ENCODE measurements around the gene HDAC4. TPM values are rescaled to one million over a fixed set of nuclear protein-coding genes. Genes with fewer than 3 reads are reported as not detected.

The HDAC4 gene
- polyA plus RNA-seq, 1 donor (not counting 4 experiments of a cell fraction or from before 2014, with no cell fraction given) = 2.9 TPM

GRCh38 chr2:239273280-239274234, 127.3 kb downstream of the HDAC4 start:
- H3K9ac ChIP-seq (ENCODE audit: control insufficient read depth, extremely low read depth, insufficient read depth, low read length) = no peak overlapping the region
- peaks cover 15% of the 10 kb centered on the region for H3K79me2 ChIP-seq (ENCODE audit: control insufficient read depth, insufficient read depth, low read length)
- no peak for DNase-seq (ENCODE audit: low read depth, low spot score)
- peaks cover 2% of the 10 kb centered on the region for H3K9me1 ChIP-seq (ENCODE audit: control insufficient read depth, extremely low read depth, insufficient read depth, low read length)
- H3K27ac ChIP-seq (ENCODE audit: control insufficient read depth, insufficient read depth, low read length) = no peak overlapping the region
- FAIRE-seq = no peak
- dilution Hi-C loops (cut with MboI; ENCODE audit: extremely low pct_ligation_motif_present, low sequenced_read_pairs) = no loop called here
- no peaks in the 10 kb centered on the region for H4K20me1 ChIP-seq (ENCODE audit: control insufficient read depth, extremely low read depth, insufficient read depth, low read length)
- H3K9me3 ChIP-seq (ENCODE audit: control insufficient read depth, low read depth, low read length) = no peaks in the 10 kb centered on the region
- H3K4me3 ChIP-seq (ENCODE audit: control insufficient read depth in 2 of 3, extremely low read depth in 1 of 3, insufficient read depth in 2 of 3, low read depth in 1 of 3, low read length in 3 of 3) = no peak overlapping the region
- no peaks in the 10 kb centered on the region for H3K36me3 ChIP-seq (ENCODE audit: control insufficient read depth in 2 of 2, extremely low read depth in 1 of 2, insufficient read depth in 2 of 2, low read length in 2 of 2)
- H3K4me2 ChIP-seq (ENCODE audit: control insufficient read depth, extremely low read depth, insufficient read depth, low read depth, low read length) = no peak overlapping the region
- TF ChIP-seq EZH2 (IDR thresholded peaks at IDR 0.05; ENCODE audit: low read length) (no peak), CTCF (optimal IDR thresholded peaks at IDR 0.05 in 1 of 3, IDR thresholded peaks at IDR 0.05 in 1 of 3, conservative IDR thresholded peaks at IDR 0.05 in 1 of 3; ENCODE audit: extremely low read depth in 1 of 3, insufficient read depth in 2 of 3, low read length in 3 of 3) (no peak)
- H3K4me1 ChIP-seq (ENCODE audit: control insufficient read depth, extremely low read depth, insufficient read depth, low read length) = peaks cover 23% of the 10 kb centered on the region
- H2AFZ ChIP-seq (ENCODE audit: control insufficient read depth, low read length) = no peak overlapping the region
- H3K27me3 ChIP-seq (ENCODE audit: control insufficient read depth, extremely low read depth, insufficient read depth, low read length) = no peaks in the 10 kb centered on the region

GRCh38 chr2:239272626-239273025, 128.2 kb downstream of the HDAC4 start:
- DNase-seq (ENCODE audit: low read depth, low spot score) = no peak
- Histone ChIP-seq H3K9me3 (ENCODE audit: control insufficient read depth, low read depth, low read length) (no peaks in the 10 kb centered on the region), H3K27ac (ENCODE audit: control insufficient read depth, insufficient read depth, low read length) (no peak overlapping the region), H3K27me3 (ENCODE audit: control insufficient read depth, extremely low read depth, insufficient read depth, low read length) (no peaks in the 10 kb centered on the region), H3K36me3 (ENCODE audit: control insufficient read depth in 2 of 2, extremely low read depth in 1 of 2, insufficient read depth in 2 of 2, low read length in 2 of 2) (no peaks in the 10 kb centered on the region), H4K20me1 (ENCODE audit: control insufficient read depth, extremely low read depth, insufficient read depth, low read length) (no peaks in the 10 kb centered on the region), H2AFZ (ENCODE audit: control insufficient read depth, low read length) (no peak overlapping the region), H3K4me1 (ENCODE audit: control insufficient read depth, extremely low read depth, insufficient read depth, low read length) (peaks cover 23% of the 10 kb centered on the region), H3K9me1 (ENCODE audit: control insufficient read depth, extremely low read depth, insufficient read depth, low read length) (peaks cover 2% of the 10 kb centered on the region), H3K9ac (ENCODE audit: control insufficient read depth, extremely low read depth, insufficient read depth, low read length) (no peak overlapping the region), H3K4me3 (ENCODE audit: control insufficient read depth in 2 of 3, extremely low read depth in 1 of 3, insufficient read depth in 2 of 3, low read depth in 1 of 3, low read length in 3 of 3) (no peak overlapping the region), H3K4me2 (ENCODE audit: control insufficient read depth, extremely low read depth, insufficient read depth, low read depth, low read length) (no peak overlapping the region), H3K79me2 (ENCODE audit: control insufficient read depth, insufficient read depth, low read length) (peaks cover 15% of the 10 kb centered on the region)
- dilution Hi-C loops (cut with MboI; ENCODE audit: extremely low pct_ligation_motif_present, low sequenced_read_pairs) = no loop called here
- no peak for FAIRE-seq
- TF ChIP-seq CTCF (optimal IDR thresholded peaks at IDR 0.05 in 1 of 3, IDR thresholded peaks at IDR 0.05 in 1 of 3, conservative IDR thresholded peaks at IDR 0.05 in 1 of 3; ENCODE audit: extremely low read depth in 1 of 3, insufficient read depth in 2 of 3, low read length in 3 of 3) (no peak), EZH2 (IDR thresholded peaks at IDR 0.05; ENCODE audit: low read length) (no peak)
